H1 (cell line): ENCODE results near the gene CYRIA. TPM values are rescaled to one million over a fixed set of nuclear protein-coding genes. Genes with fewer than 3 reads are reported as not detected.

Experiments used
- CTBP2 ChIP-seq: IDR thresholded peaks from 2 replicates; pipeline ENCODE4 v1.7.0; 2011; ENCODE audit warnings: borderline replicate concordance, mild to moderate bottlenecking, moderate library complexity, mixed read lengths, low read length; ENCODE audit not compliant: insufficient read depth, insufficient read length
- KDM1A ChIP-seq: fragments of 200-600, 300-600 bp; sonication (generic); IDR thresholded peaks from 2 replicates; pipeline ENCODE4 v1.7.1; 2016; ENCODE audit warnings: mild to moderate bottlenecking, low read length, borderline replicate concordance
- SUZ12 ChIP-seq: fragments of 200-600 bp; sonication (generic); IDR thresholded peaks from 2 replicates; pipeline ENCODE4 v1.6.1; 2012; ENCODE audit warnings: mild to moderate bottlenecking, inconsistent platforms, low read length, moderate library complexity, mixed read lengths
- USF2 ChIP-seq: IDR thresholded peaks from 2 replicates; pipeline ENCODE4 v1.6.1; 2011; ENCODE audit warnings: low read length, improper control_type of control experiment
- polyA plus RNA-seq, 7 experiments: library from polyadenylated mRNA; depleted of rRNA in 3 of 7; stranded (reverse) in 5 of 7; unstranded in 2 of 7; fragments of >200 nt in 5 of 7; fragments of 200-250 nt in 2 of 7; gene quantifications; 1 replicate in 5 of 7; 2 replicates in 1 of 7; 4 replicates in 1 of 7; pipeline versions ENCODE4 v1.2.1 to v1.2.3, GENCODE V29; 2011 to 2013; ENCODE audit warnings: missing spikeins in 2 of 7, mixed read lengths in 2 of 7
- total RNA-seq: library from RNA; stranded (reverse); fragmentation: NEBNext Ultra II Directional; extraction: Animal tissue kit (Norgen Biotek cat#: 25700); gene quantifications from 2 replicates; pipeline ENCODE4 v1.2.1, GENCODE V29; 2021

CYRIA gene
- total and polyA plus RNA-seq, 2 of the 8 experiments (the other 6 are each of a cell fraction or from before 2014, with no cell fraction given), result 1.5 to 9.8 TPM

- no peak for TF ChIP-seq USF2
- TF ChIP-seq KDM1A, result no peak
- no peak for TF ChIP-seq CTBP2
- TF ChIP-seq SUZ12, result no peak
These were observed 11.8 kb downstream of the CYRIA start (continued) for GRCh38 chr2:16653799-16654198.
